ENCODE measurements around the gene ATP6V0C.

- no peak for TF ChIP-seq CTCF (IDR thresholded peaks at IDR 0.05)
- no peak for TF ChIP-seq EZH2 (IDR thresholded peaks at IDR 0.05; ENCODE audit: borderline replicate concordance, insufficient read depth, low read depth, low read length, poor library complexity, severe bottlenecking)
These were observed 41.9 kb upstream of the ATP6V0C start for GRCh38 chr16:2471653-2472487.
